Fibroblast of peridontal ligament (primary cell): ENCODE data around the gene SCAP.

Experiments used
- DNase-seq: peaks from one replicate; pipeline ENCODE4 v3.0.0-alpha.2; 2010; ENCODE audit errors: extremely low read depth

The SCAP gene

DNA sequence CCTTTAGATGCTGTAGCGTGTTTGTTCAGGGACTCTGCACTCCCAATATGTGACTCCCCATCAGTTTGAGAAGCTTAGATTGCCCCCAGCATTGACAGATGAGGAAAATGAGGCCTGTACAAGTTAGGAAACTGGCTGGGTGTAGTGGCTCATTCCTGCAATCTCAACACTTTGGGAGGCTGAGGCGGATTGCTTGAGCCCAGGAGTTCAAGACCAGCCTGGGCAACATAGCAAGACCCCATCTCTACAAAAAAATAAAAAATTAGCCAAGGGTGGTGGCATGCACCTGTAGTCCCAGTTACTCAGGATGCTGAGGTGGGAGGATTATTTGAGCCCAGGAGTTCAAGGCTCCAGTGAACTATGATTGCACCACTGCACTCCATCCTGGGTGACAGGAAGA lies 108.9 kb downstream of the SCAP start:
- DNase-seq, result no peak

GRCh38 chr3:47365213-47366153 lies 110.3 kb downstream of the SCAP start:
- DNase-seq, result peak; percentile 86
